OCI-LY3 (cell line): ENCODE results near the gene S1PR4.

Source experiments
- EZH2phosphoT487 ChIP-seq: fragments of 200-600 bp; shearing (Covaris generic); IDR thresholded peaks from 2 replicates; pipeline ENCODE4 v1.6.1; 2018; ENCODE audit warnings: antibody characterized with exemption, mixed run types, low read depth
- TF ChIP-seq, protein P1 (sequence below): fragments of 200-600, 300-600 bp; sonication (generic); IDR thresholded peaks from 2 replicates; pipeline ENCODE4 v1.5.1; 2014; ENCODE audit warnings: antibody characterized with exemption, low read length, low read depth

DNA sequence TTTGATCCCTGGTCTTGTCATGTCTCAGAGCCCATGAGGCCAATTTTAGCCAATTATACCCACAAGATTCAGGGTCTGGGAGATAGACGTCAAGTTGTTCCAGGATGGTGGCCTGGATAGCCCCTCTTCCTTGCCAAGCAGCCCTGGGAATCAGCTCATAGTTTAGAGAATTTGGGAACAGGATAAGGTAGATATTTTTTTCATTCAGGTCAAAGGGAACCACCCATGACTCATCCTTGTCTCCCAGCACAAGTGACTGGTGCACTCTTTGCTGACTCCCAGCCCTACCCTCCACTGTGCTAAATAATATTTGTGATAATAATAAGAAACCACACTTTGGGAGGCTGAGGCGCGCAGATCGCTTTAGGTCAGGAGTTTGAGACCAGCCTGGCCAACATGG lies 17.1 kb upstream of the S1PR4 start:
- TF ChIP-seq, protein P1, sequence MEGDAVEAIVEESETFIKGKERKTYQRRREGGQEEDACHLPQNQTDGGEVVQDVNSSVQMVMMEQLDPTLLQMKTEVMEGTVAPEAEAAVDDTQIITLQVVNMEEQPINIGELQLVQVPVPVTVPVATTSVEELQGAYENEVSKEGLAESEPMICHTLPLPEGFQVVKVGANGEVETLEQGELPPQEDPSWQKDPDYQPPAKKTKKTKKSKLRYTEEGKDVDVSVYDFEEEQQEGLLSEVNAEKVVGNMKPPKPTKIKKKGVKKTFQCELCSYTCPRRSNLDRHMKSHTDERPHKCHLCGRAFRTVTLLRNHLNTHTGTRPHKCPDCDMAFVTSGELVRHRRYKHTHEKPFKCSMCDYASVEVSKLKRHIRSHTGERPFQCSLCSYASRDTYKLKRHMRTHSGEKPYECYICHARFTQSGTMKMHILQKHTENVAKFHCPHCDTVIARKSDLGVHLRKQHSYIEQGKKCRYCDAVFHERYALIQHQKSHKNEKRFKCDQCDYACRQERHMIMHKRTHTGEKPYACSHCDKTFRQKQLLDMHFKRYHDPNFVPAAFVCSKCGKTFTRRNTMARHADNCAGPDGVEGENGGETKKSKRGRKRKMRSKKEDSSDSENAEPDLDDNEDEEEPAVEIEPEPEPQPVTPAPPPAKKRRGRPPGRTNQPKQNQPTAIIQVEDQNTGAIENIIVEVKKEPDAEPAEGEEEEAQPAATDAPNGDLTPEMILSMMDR, result no peak
- TF ChIP-seq EZH2phosphoT487, result no peak
